Smooth muscle cell (in vitro differentiated cells): ENCODE measurements around the gene SOD2. TPM values are rescaled to one million over a fixed set of nuclear protein-coding genes. Genes with fewer than 3 reads are reported as not detected.
"Not testable (repeated sequence)": the region's sequence is repeated elsewhere in the genome, so short reads cannot be mapped to it uniquely, and the experiment has no call there.

Source experiments
- DNase-seq: peaks from one replicate; lab custom pipeline; 2025; ENCODE audit not compliant: unreplicated experiment; lab: John Stamatoyannopoulos, UW
- H2AFZ ChIP-seq: fragments of 200-600 bp; sonication (generic); 2 replicates; pipeline ENCODE4 v1.6.0; 2016; ENCODE audit warnings: antibody characterized with exemption, low read depth, mild to moderate bottlenecking
- H3F3A ChIP-seq: fragments of 200-600 bp; sonication (generic); 2 replicates; pipeline ENCODE4 v1.6.0; 2017; ENCODE audit warnings: antibody characterized with exemption, low read depth
- H3K27ac ChIP-seq: fragments of 200-600 bp; sonication (generic); 2 replicates; pipeline ENCODE4 v1.5.1; 2016; ENCODE audit warnings: low read depth, mild to moderate bottlenecking
- H3K27me3 ChIP-seq: fragments of 200-600 bp; sonication (generic); 2 replicates; pipeline ENCODE4 v1.6.1; 2016; ENCODE audit warnings: low read depth, mild to moderate bottlenecking
- H3K36me3 ChIP-seq: fragments of 200-600 bp; sonication (generic); 2 replicates; pipeline ENCODE4 v1.5.1; 2016; ENCODE audit warnings: low read depth
- H3K4me1 ChIP-seq: fragments of 200-600 bp; sonication (generic); 2 replicates; pipeline ENCODE4 v1.5.1; 2016; ENCODE audit warnings: low read depth
- H3K4me2 ChIP-seq: fragments of 200-600 bp; sonication (generic); 2 replicates; pipeline ENCODE4 v1.6.0; 2016; ENCODE audit warnings: mild to moderate bottlenecking
- H3K4me3 ChIP-seq: fragments of 200-600 bp; sonication (generic); 2 replicates; pipeline ENCODE4 v1.5.1; 2016; ENCODE audit warnings: mild to moderate bottlenecking
- H3K79me2 ChIP-seq: fragments of 200-600 bp; sonication (generic); 2 replicates; pipeline ENCODE4 v1.6.0; 2016; ENCODE audit warnings: low read depth, mild to moderate bottlenecking
- H3K9ac ChIP-seq: fragments of 200-600 bp; sonication (generic); 2 replicates; pipeline ENCODE4 v1.6.0; 2016; ENCODE audit warnings: low read depth
- H3K9me3 ChIP-seq: fragments of 200-600 bp; sonication (generic); replicated peaks from 2 replicates; pipeline ENCODE4 v1.5.1; 2016; ENCODE audit warnings: low read depth
- H4K20me1 ChIP-seq: fragments of 200-600 bp; sonication (generic); 2 replicates; pipeline ENCODE4 v1.6.0; 2016; ENCODE audit warnings: low read depth
- CTCF ChIP-seq: fragments of 200-600 bp; sonication (generic); IDR thresholded peaks from 2 replicates; pipeline ENCODE4 v1.5.1; 2017; ENCODE audit warnings: borderline replicate concordance, mild to moderate bottlenecking, antibody characterized with exemption; ENCODE audit not compliant: insufficient read depth, poor library complexity, severe bottlenecking
- WGBS: methylation state at CpG from one replicate; pipeline ENCODE4 v1.1.7; 2016; ENCODE audit warnings: low lambda C conversion rate; 5-methylcytosine and 5-hydroxymethylcytosine counted together
- polyA plus RNA-seq: library from polyadenylated mRNA; unstranded; fragments of >200 nt; fragmentation: Nextera tagmentation; extraction: Ambion mirVana; gene quantifications from 2 replicates; pipeline ENCODE4 v1.2.1, GENCODE V29; 2016
- total RNA-seq: library from RNA; depleted of rRNA; stranded (reverse); fragments of >200 nt; gene quantifications from 2 replicates; pipeline ENCODE4 v1.2.3, GENCODE V29; 2014

Gene SOD2
- total and polyA plus RNA-seq, 2 experiments from 2014 or later: 53.2 to 69.4 TPM

GRCh38 chr6:159665868-159666635 lies 27.0 kb downstream of the SOD2 start:
- Histone ChIP-seq H3K9ac (no peak overlapping the region), H2AFZ (no peak overlapping the region), H3K79me2 (no peaks in the 10 kb centered on the region), H3K4me1 (no peaks in the 10 kb centered on the region), H3K36me3 (no peaks in the 10 kb centered on the region), H3K9me3 (no peaks in the 10 kb centered on the region), H3K27ac (no peak overlapping the region), H3K4me3 (no peak overlapping the region), H3K4me2 (no peak overlapping the region), H3K27me3 (no peaks in the 10 kb centered on the region), H3F3A (no peaks in the 10 kb centered on the region), H4K20me1 (no peaks in the 10 kb centered on the region)
- DNase-seq: no peak
- TF ChIP-seq CTCF: no peak
- WGBS: 94% methylated on average over 7 of the region's 7 CpGs

- 100% methylated on average over 1 of the region's 1 CpG for WGBS
- not testable (repeated sequence) for H2AFZ ChIP-seq, H3K27me3 ChIP-seq, H3K4me3 ChIP-seq, H4K20me1 ChIP-seq, H3K9ac ChIP-seq, H3K27ac ChIP-seq, DNase-seq, H3F3A ChIP-seq, H3K79me2 ChIP-seq, H3K4me2 ChIP-seq, H3K9me3 ChIP-seq, H3K36me3 ChIP-seq, H3K4me1 ChIP-seq
Measured at GRCh38 chr6:159663368-159663889, 29.6 kb downstream of the SOD2 start.

- not testable (repeated sequence) for H3K9ac ChIP-seq, DNase-seq, H4K20me1 ChIP-seq, H3K9me3 ChIP-seq, H3F3A ChIP-seq, H2AFZ ChIP-seq, H3K27me3 ChIP-seq, H3K4me1 ChIP-seq, H3K36me3 ChIP-seq, H3K4me2 ChIP-seq, H3K27ac ChIP-seq, H3K79me2 ChIP-seq, H3K4me3 ChIP-seq
- whole genome bisulfite sequencing: 100% methylated on average over 1 of the region's 1 CpG
Measured at GRCh38 chr6:159661977-159662376, 31.1 kb downstream of the SOD2 start.

GRCh38 chr6:159655409-159655988 lies 37.5 kb downstream of the SOD2 start:
- no peak overlapping the region for H3K27ac ChIP-seq
- no peak overlapping the region for H3K4me3 ChIP-seq
- H3K9ac ChIP-seq: no peak overlapping the region
- WGBS: 88% methylated on average over 9 of the region's 9 CpGs
- no peak for TF ChIP-seq CTCF
- H3K4me2 ChIP-seq: no peak overlapping the region
- H2AFZ ChIP-seq: no peak overlapping the region
- DNase-seq: no peak
- no peaks in the 10 kb centered on the region for H3K79me2 ChIP-seq
- H4K20me1 ChIP-seq: no peaks in the 10 kb centered on the region
- H3K9me3 ChIP-seq: no peaks in the 10 kb centered on the region
- no peaks in the 10 kb centered on the region for H3F3A ChIP-seq
- H3K4me1 ChIP-seq: no peaks in the 10 kb centered on the region
- H3K27me3 ChIP-seq: no peaks in the 10 kb centered on the region
- no peaks in the 10 kb centered on the region for H3K36me3 ChIP-seq
